H1 (cell line): Measurements from ENCODE around the gene KCTD15.

Experiments
- BACH1 ChIP-seq: IDR thresholded peaks from 2 replicates; pipeline ENCODE4 v1.6.1; 2012; ENCODE audit warnings: low read length, improper control_type of control experiment
- GTF2F1 ChIP-seq: IDR thresholded peaks from 2 replicates; pipeline ENCODE4 v1.6.1; 2012; ENCODE audit warnings: low read depth, low read length, improper control_type of control experiment, borderline replicate concordance
- JUN ChIP-seq: IDR thresholded peaks from 2 replicates; pipeline ENCODE4 v1.6.1; 2011; ENCODE audit warnings: low read depth, mild to moderate bottlenecking, improper control_type of control experiment, low read length
- POLR2A ChIP-seq, 2 experiments: IDR thresholded peaks; 1 replicate in 1 of 2; 2 replicates in 1 of 2; pipeline ENCODE4 v1.6.1; 2011; ENCODE audit warnings: low read depth in 2 of 2, low read length in 2 of 2, mild to moderate bottlenecking in 2 of 2; ENCODE audit errors: control extremely low read depth in 1 of 2
- RNF2 ChIP-seq: fragments of 200-900, 300-1000 bp; sonication (generic); IDR thresholded peaks from 2 replicates; pipeline ENCODE4 v1.7.1; 2016; ENCODE audit warnings: borderline replicate concordance, low read depth, mild to moderate bottlenecking, antibody characterized with exemption, low read length; ENCODE audit not compliant: poor library complexity, severe bottlenecking; ENCODE audit errors: missing control alignments
- TCF12 ChIP-seq: IDR thresholded peaks from 2 replicates; pipeline ENCODE4 v1.6.1; 2011; ENCODE audit warnings: low read depth, mild to moderate bottlenecking, low read length
- TF ChIP-seq, protein P1 (sequence below), 3 experiments: IDR thresholded peaks; 1 replicate in 2 of 3; 2 replicates in 1 of 3; pipeline versions ENCODE4 v1.5.1 to v1.6.1; 2011; ENCODE audit warnings: low read length in 3 of 3, mild to moderate bottlenecking in 3 of 3, inconsistent platforms in 2 of 3, low read depth in 1 of 3, moderate library complexity in 1 of 3; ENCODE audit not compliant: insufficient read depth in 1 of 3; ENCODE audit errors: control extremely low read depth in 1 of 3

- TF ChIP-seq POLR2A (IDR thresholded peaks at IDR 0.05; ENCODE audit: control extremely low read depth in 1 of 2, low read depth in 2 of 2, low read length in 2 of 2) (no peak), JUN (no peak), GTF2F1 (no peak), TCF12 (no peak), BACH1 (no peak), RNF2 (no peak)
- TF ChIP-seq, protein P1, sequence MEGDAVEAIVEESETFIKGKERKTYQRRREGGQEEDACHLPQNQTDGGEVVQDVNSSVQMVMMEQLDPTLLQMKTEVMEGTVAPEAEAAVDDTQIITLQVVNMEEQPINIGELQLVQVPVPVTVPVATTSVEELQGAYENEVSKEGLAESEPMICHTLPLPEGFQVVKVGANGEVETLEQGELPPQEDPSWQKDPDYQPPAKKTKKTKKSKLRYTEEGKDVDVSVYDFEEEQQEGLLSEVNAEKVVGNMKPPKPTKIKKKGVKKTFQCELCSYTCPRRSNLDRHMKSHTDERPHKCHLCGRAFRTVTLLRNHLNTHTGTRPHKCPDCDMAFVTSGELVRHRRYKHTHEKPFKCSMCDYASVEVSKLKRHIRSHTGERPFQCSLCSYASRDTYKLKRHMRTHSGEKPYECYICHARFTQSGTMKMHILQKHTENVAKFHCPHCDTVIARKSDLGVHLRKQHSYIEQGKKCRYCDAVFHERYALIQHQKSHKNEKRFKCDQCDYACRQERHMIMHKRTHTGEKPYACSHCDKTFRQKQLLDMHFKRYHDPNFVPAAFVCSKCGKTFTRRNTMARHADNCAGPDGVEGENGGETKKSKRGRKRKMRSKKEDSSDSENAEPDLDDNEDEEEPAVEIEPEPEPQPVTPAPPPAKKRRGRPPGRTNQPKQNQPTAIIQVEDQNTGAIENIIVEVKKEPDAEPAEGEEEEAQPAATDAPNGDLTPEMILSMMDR (IDR thresholded peaks at IDR 0.05; ENCODE audit: control extremely low read depth in 1 of 3, insufficient read depth in 1 of 3, low read depth in 1 of 3, low read length in 3 of 3): no peak
Measured at GRCh38 chr19:33802001-33802400, 5.3 kb downstream of the KCTD15 start.
